ENCODE results near the gene BRIP1.
"Not testable (repeated sequence)": the region's sequence is repeated elsewhere in the genome, so short reads cannot be mapped to it uniquely, and the experiment has no call there.

Gene BRIP1

GRCh38 chr17:61862975-61863800 lies at the start of gene BRIP1:
Gene BRIP1, minus strand, starts transcription at chr17:61863528. Its CDS starts 1,989 bp downstream, at chr17:61861539.
- DNase-seq (ENCODE audit: low read depth): peak; percentile 79

- no peak for DNase-seq (ENCODE audit: low read depth)
These were observed 45.1 kb upstream of the BRIP1 start for GRCh38 chr17:61908292-61909037.

GRCh38 chr17:61907361-61907760 lies 44.0 kb upstream of the BRIP1 start:
- DNase-seq (ENCODE audit: low read depth): no peak

- DNase-seq (ENCODE audit: low read depth): no peak
These were observed 40.9 kb upstream of the BRIP1 start for GRCh38 chr17:61904094-61904710.

GRCh38 chr17:61903251-61903650 lies 39.9 kb upstream of the BRIP1 start:
- DNase-seq (ENCODE audit: low read depth): no peak

- DNase-seq (ENCODE audit: low read depth): no peak
These were observed 34.3 kb upstream of the BRIP1 start for GRCh38 chr17:61897548-61898180.

GRCh38 chr17:61895391-61895790 lies 32.1 kb upstream of the BRIP1 start:
- no peak for DNase-seq (ENCODE audit: low read depth)

- DNase-seq (ENCODE audit: low read depth): not testable (repeated sequence)
These were observed 31.0 kb upstream of the BRIP1 start for GRCh38 chr17:61894310-61894709.

GRCh38 chr17:61887733-61888132 lies 24.4 kb upstream of the BRIP1 start:
- not testable (repeated sequence) for DNase-seq (ENCODE audit: low read depth)

- DNase-seq (ENCODE audit: low read depth): not testable (repeated sequence)
These were observed 22.5 kb upstream of the BRIP1 start for GRCh38 chr17:61885865-61886264.

- no peak for DNase-seq (ENCODE audit: low read depth)
These were observed 21.5 kb upstream of the BRIP1 start for GRCh38 chr17:61884864-61885263.

- no peak for DNase-seq (ENCODE audit: low read depth)
These were observed 17.3 kb upstream of the BRIP1 start for GRCh38 chr17:61880589-61881102.

- DNase-seq (ENCODE audit: low read depth): no peak
These were observed 15.8 kb upstream of the BRIP1 start for GRCh38 chr17:61878984-61879612.

- no peak for DNase-seq (ENCODE audit: low read depth)
These were observed 15.2 kb upstream of the BRIP1 start for GRCh38 chr17:61878520-61878919.

- DNase-seq (ENCODE audit: low read depth): no peak
These were observed 14.5 kb upstream of the BRIP1 start for GRCh38 chr17:61877837-61878236.

- DNase-seq (ENCODE audit: low read depth): no peak
These were observed 12.5 kb upstream of the BRIP1 start for GRCh38 chr17:61875804-61876203.

- DNase-seq (ENCODE audit: low read depth): no peak
These were observed 12.0 kb upstream of the BRIP1 start for GRCh38 chr17:61875285-61875684.

GRCh38 chr17:61874075-61874474 lies 10.7 kb upstream of the BRIP1 start:
- no peak for DNase-seq (ENCODE audit: low read depth)

GRCh38 chr17:61872099-61872498 lies 8.8 kb upstream of the BRIP1 start:
- DNase-seq (ENCODE audit: low read depth): no peak

GRCh38 chr17:61869138-61869537 lies 5.8 kb upstream of the BRIP1 start:
- no peak for DNase-seq (ENCODE audit: low read depth)

GRCh38 chr17:61868074-61868473 lies 4.7 kb upstream of the BRIP1 start:
- DNase-seq (ENCODE audit: low read depth): no peak

- DNase-seq (ENCODE audit: low read depth): no peak
These were observed 3.7 kb upstream of the BRIP1 start for GRCh38 chr17:61867033-61867432.
